Esophagus muscularis mucosa (tissue), 3 donors: ENCODE data around the gene ANKRD44.

ENCODE experiments used
- CTCF ChIP-seq, 3 experiments: fragments of 200-600 bp in 2 of 3; fragments of 450-650 bp in 1 of 3; sonication (generic) in 2 of 3; IDR thresholded peaks; one replicate each; pipeline ENCODE4 v1.5.1; 2017 to 2019; ENCODE audit warnings: antibody characterized with exemption in 3 of 3, mild to moderate bottlenecking in 2 of 3, moderate library complexity in 1 of 3
- POLR2A ChIP-seq: fragments of 450-650 bp; IDR thresholded peaks from one replicate; pipeline ENCODE4 v1.6.1; 2017; ENCODE audit warnings: antibody characterized with exemption, moderate library complexity, mild to moderate bottlenecking, low read depth
- POLR2AphosphoS5 ChIP-seq, 2 donors: sonication (generic); formaldehyde crosslinking; IDR thresholded peaks; one replicate each; pipeline ENCODE4 v1.6.1; 2017; ENCODE audit warnings: antibody characterized with exemption in 2 of 2

GRCh38 chr2:197310271-197310985 is at the start of gene ANKRD44:
- peak; percentile 45 to 64 (median 61) for TF ChIP-seq CTCF (IDR thresholded peaks at IDR 0.05)
- TF ChIP-seq POLR2A, result no peak
- TF ChIP-seq POLR2AphosphoS5 (IDR thresholded peaks at IDR 0.05), result peak; percentile 82 to 89
